H1 (cell line): ENCODE data around the gene DNAI1.

Source experiments
- CEBPB ChIP-seq: IDR thresholded peaks from 2 replicates; pipeline ENCODE4 v1.6.1; 2012; ENCODE audit warnings: low read depth, low read length
- CTCF ChIP-seq, 3 experiments: IDR thresholded peaks; 1 replicate in 2 of 3; 2 replicates in 1 of 3; pipeline versions ENCODE4 v1.5.1 to v1.6.1; 2011; ENCODE audit warnings: low read length in 3 of 3, mild to moderate bottlenecking in 3 of 3, inconsistent platforms in 2 of 3, low read depth in 1 of 3, moderate library complexity in 1 of 3; ENCODE audit not compliant: insufficient read depth in 1 of 3; ENCODE audit errors: control extremely low read depth in 1 of 3
- EZH2 ChIP-seq: fragments of 200-600 bp; sonication (generic); IDR thresholded peaks from 2 replicates; pipeline ENCODE4 v1.7.1; 2012; ENCODE audit warnings: low read depth, mild to moderate bottlenecking, moderate library complexity, low read length, inconsistent platforms; ENCODE audit not compliant: severe bottlenecking
- KDM5A ChIP-seq: fragments of 200-600 bp; IDR thresholded peaks from 2 replicates; pipeline ENCODE4 v1.7.1; 2012; ENCODE audit warnings: mild to moderate bottlenecking, low read length, inconsistent platforms, mixed read lengths
- POLR2A ChIP-seq, 2 experiments: IDR thresholded peaks; 1 replicate in 1 of 2; 2 replicates in 1 of 2; pipeline ENCODE4 v1.6.1; 2011; ENCODE audit warnings: low read depth in 2 of 2, low read length in 2 of 2, mild to moderate bottlenecking in 2 of 2; ENCODE audit errors: control extremely low read depth in 1 of 2
- SIN3A ChIP-seq, 2 experiments: IDR thresholded peaks in 1 of 2; conservative IDR thresholded peaks in 1 of 2; 2 replicates each; pipeline ENCODE4 v1.6.1; 2011 to 2012; ENCODE audit warnings: low read length in 2 of 2, improper control_type of control experiment in 1 of 2, low read depth in 1 of 2, mild to moderate bottlenecking in 1 of 2

GRCh38 chr9:34465468-34465867, 6.9 kb downstream of the DNAI1 start:
- TF ChIP-seq POLR2A (IDR thresholded peaks at IDR 0.05; ENCODE audit: control extremely low read depth in 1 of 2, low read depth in 2 of 2, low read length in 2 of 2) (no peak), EZH2 (no peak), CTCF (IDR thresholded peaks at IDR 0.05; ENCODE audit: control extremely low read depth in 1 of 3, insufficient read depth in 1 of 3, low read depth in 1 of 3, low read length in 3 of 3) (no peak), KDM5A (no peak), SIN3A (conservative IDR thresholded peaks at IDR 0.05 in 1 of 2, IDR thresholded peaks at IDR 0.05 in 1 of 2; ENCODE audit: low read depth in 1 of 2, low read length in 2 of 2) (no peak), CEBPB (no peak)
